Measurements from ENCODE around the gene TRIM3. TPM values are rescaled to one million over a fixed set of nuclear protein-coding genes. Genes with fewer than 3 reads are reported as not detected.

TRIM3 gene
- total RNA-seq, 1 experiment from 2014 or later, result 37.9 TPM

GRCh38 chr11:6401464-6401863 lies 72.3 kb downstream of the TRIM3 start:
- DNase-seq (ENCODE audit: low spot score), result no peak

GRCh38 chr11:6400431-6401345 lies 73.1 kb downstream of the TRIM3 start:
- no peak for DNase-seq (ENCODE audit: low spot score)

Other genes starting within 250 kb of the TRIM3 start
- 98.4 and 136 TPM in 2 replicates for gene FHIP1B, start 239.3 kb downstream of the TRIM3 start, total RNA-seq (2014; rRNA removed; shearing (Covaris generic))
- gene CNGA4, start 234.9 kb downstream of the TRIM3 start, total RNA-seq (2014; rRNA removed; shearing (Covaris generic)), result 0.63 TPM in 1 of 2 replicates, not detected in the other
- gene CCKBR, start 214.1 kb downstream of the TRIM3 start, total RNA-seq (2014; rRNA removed; shearing (Covaris generic)), result not detected in 2 replicates
- gene CAVIN3, start 153.4 kb downstream of the TRIM3 start, total RNA-seq (2014; rRNA removed; shearing (Covaris generic)), result 1.6 TPM in 1 of 2 replicates, not detected in the other
- gene SMPD1, start 83.5 kb downstream of the TRIM3 start, total RNA-seq (2014; rRNA removed; shearing (Covaris generic)), result 3.1 and 4.4 TPM in 2 replicates
- 0.15 and 0.21 TPM in 2 replicates for gene APBB1, start 54.8 kb downstream of the TRIM3 start, total RNA-seq (2014; rRNA removed; shearing (Covaris generic))
- 0.25 TPM in 1 of 2 replicates, not detected in the other for gene HPX, start 33.0 kb downstream of the TRIM3 start, total RNA-seq (2014; rRNA removed; shearing (Covaris generic))
- 131 and 140 TPM in 2 replicates for gene ARFIP2, start 7.4 kb upstream of the TRIM3 start, total RNA-seq (2014; rRNA removed; shearing (Covaris generic))
- gene TIMM10B, start 7.6 kb upstream of the TRIM3 start, total RNA-seq (2014; rRNA removed; shearing (Covaris generic)), result 47.1 and 48.0 TPM in 2 replicates
- 4.5 and 8.8 TPM in 2 replicates for gene DNHD1, start 23.3 kb upstream of the TRIM3 start, total RNA-seq (2014; rRNA removed; shearing (Covaris generic))
- gene RRP8, start 129.7 kb upstream of the TRIM3 start, total RNA-seq (2014; rRNA removed; shearing (Covaris generic)), result 21.4 TPM in 2 replicates
- 150 and 151 TPM in 2 replicates for gene ILK, start 129.8 kb upstream of the TRIM3 start, total RNA-seq (2014; rRNA removed; shearing (Covaris generic))
- gene TAF10, start 138.3 kb upstream of the TRIM3 start, total RNA-seq (2014; rRNA removed; shearing (Covaris generic)), result 189 and 243 TPM in 2 replicates
- gene TPP1, start 145.5 kb upstream of the TRIM3 start, total RNA-seq (2014; rRNA removed; shearing (Covaris generic)), result 40.7 and 52.3 TPM in 2 replicates
- 0.05 and 0.18 TPM in 2 replicates for gene DCHS1, start 181.9 kb upstream of the TRIM3 start, total RNA-seq (2014; rRNA removed; shearing (Covaris generic))
- gene MRPL17, start 209.4 kb upstream of the TRIM3 start, total RNA-seq (2014; rRNA removed; shearing (Covaris generic)), result 94.8 and 99.8 TPM in 2 replicates

Measured in HT-29 (cell line).